ENCODE measurements around the gene F2.

DNA sequence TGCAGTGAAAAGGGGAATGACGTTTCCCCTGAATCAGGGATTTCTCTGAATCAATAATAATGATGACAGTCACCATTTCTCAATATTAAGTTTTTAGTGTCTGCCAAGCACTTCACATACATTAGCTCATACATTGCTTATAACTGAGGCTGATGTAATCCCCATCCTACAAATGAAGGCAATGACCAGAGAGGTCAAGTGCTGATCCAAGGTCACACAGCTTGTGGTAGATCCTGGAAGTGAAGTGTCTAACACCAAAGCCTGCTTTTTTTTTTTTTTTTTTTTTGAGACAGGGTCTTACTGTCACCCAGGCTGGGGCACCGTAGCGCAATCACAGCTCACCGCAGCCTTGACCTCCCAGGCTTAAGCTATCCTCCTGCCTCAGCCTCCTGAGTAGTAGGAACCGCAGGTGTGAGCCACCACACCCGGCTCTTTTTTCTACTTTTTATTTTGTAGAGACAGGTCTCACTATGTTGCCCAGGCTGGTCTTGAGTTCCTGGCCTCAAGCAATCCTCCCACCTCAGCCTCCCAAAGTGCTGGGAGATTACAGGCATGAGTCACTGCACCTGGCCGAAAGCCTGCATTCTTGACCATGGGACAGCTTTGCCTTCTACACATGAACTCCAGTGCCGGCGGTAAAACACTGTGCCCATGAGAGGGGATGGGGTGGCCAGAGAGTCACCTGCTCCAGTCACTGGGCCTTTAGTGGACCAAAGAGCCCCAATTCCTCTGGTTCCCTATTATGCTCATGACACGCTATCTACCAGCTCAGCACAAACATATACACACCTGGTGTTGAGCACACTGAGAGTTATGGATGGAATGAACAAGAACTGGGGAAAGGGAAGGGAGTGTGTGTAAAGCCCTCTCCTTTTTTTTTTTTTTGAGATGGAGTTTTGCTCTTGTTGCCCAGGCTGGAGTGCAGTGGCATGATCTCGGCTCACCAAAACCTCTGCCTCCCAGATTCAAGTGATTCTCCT is 36.0 kb upstream of the F2 start:
- TF ChIP-seq, protein P1, sequence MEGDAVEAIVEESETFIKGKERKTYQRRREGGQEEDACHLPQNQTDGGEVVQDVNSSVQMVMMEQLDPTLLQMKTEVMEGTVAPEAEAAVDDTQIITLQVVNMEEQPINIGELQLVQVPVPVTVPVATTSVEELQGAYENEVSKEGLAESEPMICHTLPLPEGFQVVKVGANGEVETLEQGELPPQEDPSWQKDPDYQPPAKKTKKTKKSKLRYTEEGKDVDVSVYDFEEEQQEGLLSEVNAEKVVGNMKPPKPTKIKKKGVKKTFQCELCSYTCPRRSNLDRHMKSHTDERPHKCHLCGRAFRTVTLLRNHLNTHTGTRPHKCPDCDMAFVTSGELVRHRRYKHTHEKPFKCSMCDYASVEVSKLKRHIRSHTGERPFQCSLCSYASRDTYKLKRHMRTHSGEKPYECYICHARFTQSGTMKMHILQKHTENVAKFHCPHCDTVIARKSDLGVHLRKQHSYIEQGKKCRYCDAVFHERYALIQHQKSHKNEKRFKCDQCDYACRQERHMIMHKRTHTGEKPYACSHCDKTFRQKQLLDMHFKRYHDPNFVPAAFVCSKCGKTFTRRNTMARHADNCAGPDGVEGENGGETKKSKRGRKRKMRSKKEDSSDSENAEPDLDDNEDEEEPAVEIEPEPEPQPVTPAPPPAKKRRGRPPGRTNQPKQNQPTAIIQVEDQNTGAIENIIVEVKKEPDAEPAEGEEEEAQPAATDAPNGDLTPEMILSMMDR (conservative IDR thresholded peaks at IDR 0.05; ENCODE audit: low read depth, low read length), result no peak
- TF ChIP-seq EZH2 (IDR thresholded peaks at IDR 0.05; ENCODE audit: low read length, unreplicated experiment) (no peak), EZH2phosphoT487 (IDR thresholded peaks at IDR 0.05; ENCODE audit: borderline replicate concordance, low read length) (no peak)

Data from PC-3 (cell line).